GM23338 (cell line): ENCODE results near the gene NKX2-3. TPM values are rescaled to one million over a fixed set of nuclear protein-coding genes. Genes with fewer than 3 reads are reported as not detected.

Experiments used
- ATAC-seq: fragments of 200-7000 bp; cut with Tn5 transposase; 3 replicates; pipeline ENCODE4 v1.9.1; 2020
- DNase-seq: peaks from one replicate; pipeline ENCODE4 v3.0.0-alpha.2; 2015; ENCODE audit warnings: low spot score
- H2AFZ ChIP-seq: fragments of 200-600 bp; sonication (generic); 2 replicates; pipeline ENCODE4 v1.8.0; 2016; ENCODE audit warnings: antibody characterized with exemption, mild to moderate bottlenecking, moderate library complexity
- H3F3A ChIP-seq: fragments of 200-600 bp; sonication (generic); replicated peaks from 2 replicates; pipeline ENCODE4 v1.8.0; 2017; ENCODE audit warnings: antibody characterized with exemption, mixed run types, low read depth
- H3K27ac ChIP-seq: fragments of 200-600 bp; sonication (generic); 2 replicates; pipeline ENCODE4 v1.6.1; 2016; ENCODE audit warnings: low read depth
- H3K27me3 ChIP-seq: fragments of 200-600 bp; sonication (generic); 2 replicates; pipeline ENCODE4 v1.8.0; 2016; ENCODE audit warnings: mild to moderate bottlenecking, mixed run types, moderate library complexity; ENCODE audit not compliant: insufficient read depth
- H3K36me3 ChIP-seq: fragments of 200-600 bp; sonication (generic); 2 replicates; pipeline ENCODE4 v1.8.0; 2016; ENCODE audit warnings: mild to moderate bottlenecking; ENCODE audit not compliant: insufficient read depth
- H3K4me1 ChIP-seq: fragments of 200-600 bp; sonication (generic); 2 replicates; pipeline ENCODE4 v1.8.0; 2016; ENCODE audit warnings: mild to moderate bottlenecking, moderate library complexity; ENCODE audit not compliant: insufficient read depth
- H3K4me2 ChIP-seq: fragments of 200-600 bp; sonication (generic); 2 replicates; pipeline ENCODE4 v1.7.1; 2017; ENCODE audit warnings: mixed run types
- H3K4me3 ChIP-seq: fragments of 200-600 bp; sonication (generic); 2 replicates; pipeline ENCODE4 v1.6.1; 2016; ENCODE audit warnings: mixed run types
- H3K79me2 ChIP-seq: fragments of 200-600 bp; sonication (generic); replicated peaks from 2 replicates; pipeline ENCODE4 v1.8.0; 2017; ENCODE audit warnings: mild to moderate bottlenecking; ENCODE audit not compliant: insufficient read depth
- H3K9me2 ChIP-seq: fragments of 200-600 bp; sonication (generic); 2 replicates; pipeline ENCODE4 v1.8.0; 2017; ENCODE audit not compliant: insufficient read depth
- H4K20me1 ChIP-seq: fragments of 200-600 bp; sonication (generic); replicated peaks from 2 replicates; pipeline ENCODE4 v1.8.0; 2017; ENCODE audit warnings: mild to moderate bottlenecking; ENCODE audit not compliant: insufficient read depth
- H3K27ac Mint-ChIP-seq: 2 replicates; pipeline ENCODE4 v1.8.0; 2020; ENCODE audit warnings: inconsistent platforms, mild to moderate bottlenecking, moderate library complexity, mixed read lengths
- H3K27me3 Mint-ChIP-seq: 3 replicates; pipeline ENCODE4 v1.8.0; 2022; ENCODE audit warnings: low read depth, mild to moderate bottlenecking, moderate library complexity, mixed read lengths, inconsistent platforms; ENCODE audit not compliant: insufficient read depth, poor library complexity
- H3K36me3 Mint-ChIP-seq: 3 replicates; pipeline ENCODE4 v1.8.0; 2021; ENCODE audit warnings: low read depth, mild to moderate bottlenecking, inconsistent platforms, moderate library complexity, mixed read lengths
- H3K4me1 Mint-ChIP-seq: 3 replicates; pipeline ENCODE4 v1.8.0; 2020; ENCODE audit warnings: mild to moderate bottlenecking, inconsistent platforms, mixed read lengths
- H3K4me3 Mint-ChIP-seq: 3 replicates; pipeline ENCODE4 v1.8.0; 2021; ENCODE audit warnings: moderate library complexity, mild to moderate bottlenecking, inconsistent platforms, mixed read lengths
- H3K9me3 Mint-ChIP-seq: 3 replicates; pipeline ENCODE4 v1.8.0; 2020; ENCODE audit warnings: moderate library complexity, mild to moderate bottlenecking, inconsistent platforms, mixed read lengths
- CREB1 ChIP-seq: fragments of 250-450 bp; sonication (Bioruptor Pico); IDR thresholded peaks from 2 replicates; pipeline ENCODE4 v1.5.0; 2020; ENCODE audit warnings: low read depth, mild to moderate bottlenecking, moderate library complexity
- EZH2 ChIP-seq: fragments of 200-600 bp; sonication (generic); IDR thresholded peaks from one replicate; pipeline ENCODE4 v1.8.0; 2017; ENCODE audit warnings: antibody characterized with exemption, mild to moderate bottlenecking, low read depth; ENCODE audit not compliant: unreplicated experiment
- EZH2phosphoT487 ChIP-seq: fragments of 200-600 bp; sonication (generic); IDR thresholded peaks from one replicate; pipeline ENCODE4 v1.8.1; 2018; ENCODE audit warnings: antibody characterized with exemption; ENCODE audit not compliant: unreplicated experiment
- JUNB ChIP-seq: IDR thresholded peaks from one replicate; pipeline ENCODE4 v1.6.1; 2016; ENCODE audit warnings: antibody characterized with exemption; ENCODE audit not compliant: unreplicated experiment
- NANOG ChIP-seq: IDR thresholded peaks from 2 replicates; pipeline ENCODE4 v1.6.1; 2016; ENCODE audit warnings: antibody characterized with exemption, borderline replicate concordance
- POLR2AphosphoS5 ChIP-seq: IDR thresholded peaks from 2 replicates; pipeline ENCODE4 v1.6.1; 2016; ENCODE audit warnings: antibody characterized with exemption, low read depth
- REST ChIP-seq: IDR thresholded peaks from one replicate; pipeline ENCODE4 v1.6.1; 2018; ENCODE audit warnings: antibody characterized with exemption; ENCODE audit not compliant: unreplicated experiment
- STAT1 ChIP-seq: IDR thresholded peaks from one replicate; pipeline ENCODE4 v1.6.1; 2016; ENCODE audit warnings: antibody characterized with exemption; ENCODE audit not compliant: unreplicated experiment
- ZNF114 ChIP-seq: fragments of 250-450 bp; sonication (Bioruptor Pico); IDR thresholded peaks from 2 replicates; pipeline ENCODE4 v1.5.0; 2020; ENCODE audit warnings: mild to moderate bottlenecking, moderate library complexity
- ZNF331 ChIP-seq: fragments of 250-450 bp; sonication (Bioruptor Pico); IDR thresholded peaks from 2 replicates; pipeline ENCODE4 v1.5.0; 2020; ENCODE audit warnings: low read depth, mild to moderate bottlenecking, moderate library complexity
- polyA plus RNA-seq: library from polyadenylated mRNA; unstranded; fragments of >200 nt; fragmentation: Nextera tagmentation; extraction: Ambion mirVana; gene quantifications from 2 replicates; pipeline ENCODE4 v1.2.1, GENCODE V29; 2016
- total RNA-seq: library from RNA; depleted of rRNA; stranded (reverse); fragments of >200 nt; shearing (Covaris generic); gene quantifications from 2 replicates; pipeline ENCODE4 v1.2.3, GENCODE V29; 2014
- TF ChIP-seq, protein P1 (sequence below): IDR thresholded peaks from 2 replicates; pipeline ENCODE4 v1.6.1; 2016; ENCODE audit warnings: antibody characterized with exemption

Gene NKX2-3
- total and polyA plus RNA-seq, 2 experiments from 2014 or later = not detected

- Mint-ChIP-seq H3K4me3 (no peak overlapping the region), H3K36me3 (no peaks in the 10 kb centered on the region), H3K4me1 (peaks cover 5% of the 10 kb centered on the region; the same call in 1 of the 3 replicates), H3K27me3 (peaks cover 7% of the 10 kb centered on the region), H3K9me3 (no peaks in the 10 kb centered on the region), H3K27ac (no peak overlapping the region)
- TF ChIP-seq EZH2phosphoT487 (no peak), ZNF331 (no peak), REST (no peak), JUNB (no peak)
- TF ChIP-seq, protein P1, sequence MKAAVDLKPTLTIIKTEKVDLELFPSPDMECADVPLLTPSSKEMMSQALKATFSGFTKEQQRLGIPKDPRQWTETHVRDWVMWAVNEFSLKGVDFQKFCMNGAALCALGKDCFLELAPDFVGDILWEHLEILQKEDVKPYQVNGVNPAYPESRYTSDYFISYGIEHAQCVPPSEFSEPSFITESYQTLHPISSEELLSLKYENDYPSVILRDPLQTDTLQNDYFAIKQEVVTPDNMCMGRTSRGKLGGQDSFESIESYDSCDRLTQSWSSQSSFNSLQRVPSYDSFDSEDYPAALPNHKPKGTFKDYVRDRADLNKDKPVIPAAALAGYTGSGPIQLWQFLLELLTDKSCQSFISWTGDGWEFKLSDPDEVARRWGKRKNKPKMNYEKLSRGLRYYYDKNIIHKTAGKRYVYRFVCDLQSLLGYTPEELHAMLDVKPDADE = no peak
- H4K20me1 ChIP-seq = no peaks in the 10 kb centered on the region
- H2AFZ ChIP-seq = no peak overlapping the region; the same call in 1 of the 2 replicates
- no peak overlapping the region for H3K4me3 ChIP-seq
- H3K9me2 ChIP-seq = no peaks in the 10 kb centered on the region
- no peaks in the 10 kb centered on the region for H3K36me3 ChIP-seq
- no peak for DNase-seq
- H3K27ac ChIP-seq = no peak overlapping the region
- H3F3A ChIP-seq = no peaks in the 10 kb centered on the region
- H3K4me2 ChIP-seq = no peak overlapping the region
- H3K27me3 ChIP-seq = peaks cover 8% of the 10 kb centered on the region
- H3K4me1 ChIP-seq = no peaks in the 10 kb centered on the region
- no peak for ATAC-seq
- no peaks in the 10 kb centered on the region for H3K79me2 ChIP-seq
Measured at GRCh38 chr10:99489271-99489670, 43.5 kb upstream of the NKX2-3 start.

DNA sequence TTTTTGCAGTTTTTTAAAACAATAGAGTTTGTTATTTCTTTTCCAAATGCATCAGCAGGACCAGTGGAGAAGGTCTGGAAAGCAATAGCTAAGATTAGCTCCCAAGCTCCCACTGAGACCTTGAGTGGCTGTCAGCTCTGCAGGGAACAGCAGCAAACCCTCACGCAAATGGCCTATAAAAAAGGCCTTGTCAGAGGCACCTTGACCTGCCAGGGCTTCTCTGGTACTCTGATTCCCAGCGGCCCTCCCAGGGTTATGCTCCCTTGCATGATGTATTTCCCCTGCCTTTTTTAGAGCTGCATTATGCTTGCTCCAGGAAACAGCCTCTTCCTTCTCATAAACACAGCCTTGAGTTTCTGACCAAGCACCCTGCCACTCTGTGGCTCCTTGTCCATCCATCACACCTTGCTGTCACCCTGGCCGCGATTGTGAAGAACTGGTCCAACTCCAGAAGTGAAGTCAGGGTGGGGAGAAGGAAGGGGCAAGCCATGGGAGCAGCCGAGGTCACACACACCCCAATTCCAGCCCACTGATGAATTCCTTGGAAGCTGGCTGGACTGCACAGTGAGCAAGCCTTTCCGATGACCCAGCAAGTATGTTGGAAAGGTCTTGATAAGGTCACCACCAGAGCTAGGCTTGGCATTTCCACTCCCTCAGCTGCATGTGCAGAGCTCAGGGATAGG is 35.3 kb upstream of the NKX2-3 start:
- H3K27me3 Mint-ChIP-seq = peaks cover 2% of the 10 kb centered on the region
- Histone ChIP-seq H3K36me3 (no peaks in the 10 kb centered on the region), H3K4me3 (no peak overlapping the region), H4K20me1 (no peaks in the 10 kb centered on the region), H3F3A (no peaks in the 10 kb centered on the region), H3K79me2 (no peaks in the 10 kb centered on the region), H2AFZ (no peak overlapping the region), H3K27me3 (no peaks in the 10 kb centered on the region), H3K9me2 (no peaks in the 10 kb centered on the region), H3K4me2 (no peak overlapping the region), H3K4me1 (no peaks in the 10 kb centered on the region), H3K27ac (no peak overlapping the region)
- ATAC-seq (no peak), DNase-seq (no peak)
- TF ChIP-seq CREB1 (no peak), EZH2 (no peak), NANOG (no peak), STAT1 (no peak), JUNB (no peak), POLR2AphosphoS5 (no peak), ZNF114 (CRISPR knock-in tag) (no peak), REST (no peak)
- TF ChIP-seq, protein P1 = no peak
- H3K4me3 Mint-ChIP-seq = no peak overlapping the region
- H3K9me3 Mint-ChIP-seq = no peaks in the 10 kb centered on the region
- H3K36me3 Mint-ChIP-seq = no peaks in the 10 kb centered on the region
- no peaks in the 10 kb centered on the region for H3K4me1 Mint-ChIP-seq
- H3K27ac Mint-ChIP-seq = no peak overlapping the region
